ENCODE measurements around the gene SNRPE. TPM values are rescaled to one million over a fixed set of nuclear protein-coding genes. Genes with fewer than 3 reads are reported as not detected.
"Not testable (repeated sequence)": the region's sequence is repeated elsewhere in the genome, so short reads cannot be mapped to it uniquely, and the experiment has no call there.

SNRPE gene
- total and polyA plus RNA-seq, 2 experiments from 2014 or later = 99.3 to 904 TPM

GRCh38 chr1:203843435-203843834 is 18.0 kb upstream of the SNRPE start (continued):
- TF ChIP-seq CTCF (conservative IDR thresholded peaks at IDR 0.05; ENCODE audit: low read depth in 2 of 2) = no peak
- no peak for TF ChIP-seq CREB1 (CRISPR knock-in tag; IDR thresholded peaks at IDR 0.05; ENCODE audit: low read depth)
- no peak for TF ChIP-seq EZH2phosphoT487 (IDR thresholded peaks at IDR 0.05; ENCODE audit: unreplicated experiment)
- TF ChIP-seq ETS1 (IDR thresholded peaks at IDR 0.05) = no peak
- no peak for TF ChIP-seq POLR2AphosphoS5 (IDR thresholded peaks at IDR 0.05; ENCODE audit: low read depth)

- peaks cover 42% of the 10 kb centered on the region for H3K36me3 Mint-ChIP-seq (ENCODE audit: low read depth)
- not testable (repeated sequence) for H4K20me1 ChIP-seq (replicated peaks; ENCODE audit: insufficient read depth); H3K27me3 Mint-ChIP-seq (ENCODE audit: insufficient read depth, low read depth, poor library complexity)
Observed at GRCh38 chr1:203853112-203853511, 8.3 kb upstream of the SNRPE start.

GRCh38 chr1:203858055-203858454 is 3.3 kb upstream of the SNRPE start:
- Histone ChIP-seq H4K20me1 (replicated peaks; ENCODE audit: insufficient read depth) (peaks cover 4% of the 10 kb centered on the region; the same call in 1 of the 2 replicates), H2AFZ (no peak overlapping the region), H3K4me3 (no peak overlapping the region), H3K9me2 (ENCODE audit: insufficient read depth) (no peaks in the 10 kb centered on the region), H3K4me2 (no peak overlapping the region), H3K27ac (ENCODE audit: low read depth) (no peak overlapping the region), H3K4me1 (ENCODE audit: insufficient read depth) (peaks cover 5% of the 10 kb centered on the region), H3F3A (replicated peaks; ENCODE audit: low read depth) (no peaks in the 10 kb centered on the region), H3K79me2 (replicated peaks; ENCODE audit: insufficient read depth) (peaks cover 14% of the 10 kb centered on the region), H3K27me3 (ENCODE audit: insufficient read depth) (no peaks in the 10 kb centered on the region), H3K36me3 (ENCODE audit: insufficient read depth) (peaks cover 17% of the 10 kb centered on the region; the same call in 1 of the 2 replicates)
- H3K4me1 Mint-ChIP-seq = peaks cover 5% of the 10 kb centered on the region; the same call in 2 of the 3 replicates
- no peak overlapping the region for H3K4me3 Mint-ChIP-seq
- ATAC-seq (no peak), DNase-seq (ENCODE audit: low spot score) (peak; percentile 16)
- H3K36me3 Mint-ChIP-seq (ENCODE audit: low read depth) = peaks cover 18% of the 10 kb centered on the region; the same call in 2 of the 3 replicates
- H3K27ac Mint-ChIP-seq = no peak overlapping the region
- H3K27me3 Mint-ChIP-seq (ENCODE audit: insufficient read depth, low read depth, poor library complexity) = peaks cover 3% of the 10 kb centered on the region
- no peaks in the 10 kb centered on the region for H3K9me3 Mint-ChIP-seq
- TF ChIP-seq ETS1 (IDR thresholded peaks at IDR 0.05) (no peak), ZNF462 (CRISPR knock-in tag; IDR thresholded peaks at IDR 0.05) (no peak), EZH2phosphoT487 (IDR thresholded peaks at IDR 0.05; ENCODE audit: unreplicated experiment) (no peak), EZH2 (IDR thresholded peaks at IDR 0.05; ENCODE audit: low read depth, unreplicated experiment) (no peak)

More at GRCh38 chr1:203853112-203853511, 8.3 kb upstream of the SNRPE start:
- not testable (repeated sequence) for H3K9me3 Mint-ChIP-seq; H3K27ac Mint-ChIP-seq; DNase-seq (ENCODE audit: low spot score); H3K4me3 ChIP-seq; H3K4me1 ChIP-seq (ENCODE audit: insufficient read depth); H3K27me3 ChIP-seq (ENCODE audit: insufficient read depth); H3K27ac ChIP-seq (ENCODE audit: low read depth); ATAC-seq; H3F3A ChIP-seq (replicated peaks; ENCODE audit: low read depth); H3K4me1 Mint-ChIP-seq; H3K4me2 ChIP-seq; H2AFZ ChIP-seq; H3K4me3 Mint-ChIP-seq; H3K9me2 ChIP-seq (ENCODE audit: insufficient read depth); H3K79me2 ChIP-seq (replicated peaks; ENCODE audit: insufficient read depth)
- H3K36me3 ChIP-seq (ENCODE audit: insufficient read depth) = peaks cover 51% of the 10 kb centered on the region
